Measurements from ENCODE around the gene TLE2. TPM values are rescaled to one million over a fixed set of nuclear protein-coding genes. Genes with fewer than 3 reads are reported as not detected.

Gene TLE2
- total and polyA plus RNA-seq, 9 of the 15 experiments (the other 6 are each of a cell fraction or from before 2014, with no cell fraction given): 0.35 to 13.1 (median 6.2) TPM

DNA sequence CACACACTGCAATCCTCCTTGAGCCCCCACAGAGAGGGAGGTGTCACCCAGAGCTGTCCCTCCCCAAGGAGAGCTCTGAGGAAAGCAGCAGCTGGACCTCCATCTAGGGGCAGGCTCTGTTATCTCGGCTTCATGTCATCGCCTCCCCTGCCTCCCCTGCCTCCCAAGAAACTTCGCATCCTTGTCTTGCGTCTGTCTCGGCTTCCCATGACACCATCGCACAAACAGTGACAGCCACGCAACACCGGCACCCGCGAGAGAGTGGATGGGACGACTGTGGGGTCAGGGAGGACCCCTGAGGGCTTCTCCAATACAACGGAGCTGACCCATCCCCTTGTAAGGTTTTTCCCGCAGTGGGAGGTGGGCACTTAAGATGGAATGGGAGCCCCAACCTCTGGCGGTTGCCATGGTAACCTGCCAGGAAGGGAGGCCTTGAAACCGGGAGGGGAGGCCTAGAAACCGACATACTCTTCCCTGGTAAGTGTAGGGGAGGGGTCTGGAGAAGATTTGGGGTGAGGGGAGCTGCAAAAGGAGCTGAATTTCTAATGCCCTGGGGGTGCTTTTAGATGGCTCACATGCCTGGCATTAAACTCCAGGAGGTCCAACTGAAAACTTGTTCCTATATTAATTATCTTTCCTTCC, 16.3 kb downstream of the TLE2 start (continued):
- TF ChIP-seq CEBPG (CRISPR knock-in tag; IDR thresholded peaks at IDR 0.05) (no peak), CEBPG (tag; conservative IDR thresholded peaks at IDR 0.05 in 1 of 2, IDR thresholded peaks at IDR 0.05 in 1 of 2) (no peak), SRSF3 (IDR thresholded peaks at IDR 0.05; ENCODE audit: insufficient read depth, low read length) (no peak), NFXL1 (CRISPR knock-in tag; IDR thresholded peaks at IDR 0.05) (no peak), ZBTB1 (CRISPR knock-in tag; IDR thresholded peaks at IDR 0.05; ENCODE audit: borderline replicate concordance, low read depth) (no peak), MECOM (CRISPR knock-in tag; IDR thresholded peaks at IDR 0.05) (no peak), NFIC (IDR thresholded peaks at IDR 0.05) (0 out of 2 replicates have a peak, but pooled peaks have one; percentile 16), ZSCAN32 (CRISPR knock-in tag; IDR thresholded peaks at IDR 0.05) (no peak), TOE1 (IDR thresholded peaks at IDR 0.05; ENCODE audit: borderline replicate concordance) (no peak), TOE1 (CRISPR knock-in tag; IDR thresholded peaks at IDR 0.05; ENCODE audit: borderline replicate concordance, low read depth) (no peak), HDAC8 (tag; IDR thresholded peaks at IDR 0.05) (no peak)
- TF ChIP-seq, protein P1, sequence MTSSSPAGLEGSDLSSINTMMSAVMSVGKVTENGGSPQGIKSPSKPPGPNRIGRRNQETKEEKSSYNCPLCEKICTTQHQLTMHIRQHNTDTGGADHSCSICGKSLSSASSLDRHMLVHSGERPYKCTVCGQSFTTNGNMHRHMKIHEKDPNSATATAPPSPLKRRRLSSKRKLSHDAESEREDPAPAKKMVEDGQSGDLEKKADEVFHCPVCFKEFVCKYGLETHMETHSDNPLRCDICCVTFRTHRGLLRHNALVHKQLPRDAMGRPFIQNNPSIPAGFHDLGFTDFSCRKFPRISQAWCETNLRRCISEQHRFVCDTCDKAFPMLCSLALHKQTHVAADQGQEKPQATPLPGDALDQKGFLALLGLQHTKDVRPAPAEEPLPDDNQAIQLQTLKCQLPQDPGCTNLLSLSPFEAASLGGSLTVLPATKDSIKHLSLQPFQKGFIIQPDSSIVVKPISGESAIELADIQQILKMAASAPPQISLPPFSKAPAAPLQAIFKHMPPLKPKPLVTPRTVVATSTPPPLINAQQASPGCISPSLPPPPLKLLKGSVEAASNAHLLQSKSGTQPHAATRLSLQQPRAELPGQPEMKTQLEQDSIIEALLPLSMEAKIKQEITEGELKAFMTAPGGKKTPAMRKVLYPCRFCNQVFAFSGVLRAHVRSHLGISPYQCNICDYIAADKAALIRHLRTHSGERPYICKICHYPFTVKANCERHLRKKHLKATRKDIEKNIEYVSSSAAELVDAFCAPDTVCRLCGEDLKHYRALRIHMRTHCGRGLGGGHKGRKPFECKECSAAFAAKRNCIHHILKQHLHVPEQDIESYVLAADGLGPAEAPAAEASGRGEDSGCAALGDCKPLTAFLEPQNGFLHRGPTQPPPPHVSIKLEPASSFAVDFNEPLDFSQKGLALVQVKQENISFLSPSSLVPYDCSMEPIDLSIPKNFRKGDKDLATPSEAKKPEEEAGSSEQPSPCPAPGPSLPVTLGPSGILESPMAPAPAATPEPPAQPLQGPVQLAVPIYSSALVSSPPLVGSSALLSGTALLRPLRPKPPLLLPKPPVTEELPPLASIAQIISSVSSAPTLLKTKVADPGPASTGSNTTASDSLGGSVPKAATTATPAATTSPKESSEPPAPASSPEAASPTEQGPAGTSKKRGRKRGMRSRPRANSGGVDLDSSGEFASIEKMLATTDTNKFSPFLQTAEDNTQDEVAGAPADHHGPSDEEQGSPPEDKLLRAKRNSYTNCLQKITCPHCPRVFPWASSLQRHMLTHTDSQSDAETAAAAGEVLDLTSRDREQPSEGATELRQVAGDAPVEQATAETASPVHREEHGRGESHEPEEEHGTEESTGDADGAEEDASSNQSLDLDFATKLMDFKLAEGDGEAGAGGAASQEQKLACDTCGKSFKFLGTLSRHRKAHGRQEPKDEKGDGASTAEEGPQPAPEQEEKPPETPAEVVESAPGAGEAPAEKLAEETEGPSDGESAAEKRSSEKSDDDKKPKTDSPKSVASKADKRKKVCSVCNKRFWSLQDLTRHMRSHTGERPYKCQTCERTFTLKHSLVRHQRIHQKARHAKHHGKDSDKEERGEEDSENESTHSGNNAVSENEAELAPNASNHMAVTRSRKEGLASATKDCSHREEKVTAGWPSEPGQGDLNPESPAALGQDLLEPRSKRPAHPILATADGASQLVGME (CRISPR knock-in tag; IDR thresholded peaks at IDR 0.05): no peak
- TF ChIP-seq, protein P2, sequence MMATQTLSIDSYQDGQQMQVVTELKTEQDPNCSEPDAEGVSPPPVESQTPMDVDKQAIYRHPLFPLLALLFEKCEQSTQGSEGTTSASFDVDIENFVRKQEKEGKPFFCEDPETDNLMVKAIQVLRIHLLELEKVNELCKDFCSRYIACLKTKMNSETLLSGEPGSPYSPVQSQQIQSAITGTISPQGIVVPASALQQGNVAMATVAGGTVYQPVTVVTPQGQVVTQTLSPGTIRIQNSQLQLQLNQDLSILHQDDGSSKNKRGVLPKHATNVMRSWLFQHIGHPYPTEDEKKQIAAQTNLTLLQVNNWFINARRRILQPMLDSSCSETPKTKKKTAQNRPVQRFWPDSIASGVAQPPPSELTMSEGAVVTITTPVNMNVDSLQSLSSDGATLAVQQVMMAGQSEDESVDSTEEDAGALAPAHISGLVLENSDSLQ (IDR thresholded peaks at IDR 0.05): 0 out of 2 replicates have a peak, but pooled peaks have one; percentile 25
- TF ChIP-seq, protein P3, sequence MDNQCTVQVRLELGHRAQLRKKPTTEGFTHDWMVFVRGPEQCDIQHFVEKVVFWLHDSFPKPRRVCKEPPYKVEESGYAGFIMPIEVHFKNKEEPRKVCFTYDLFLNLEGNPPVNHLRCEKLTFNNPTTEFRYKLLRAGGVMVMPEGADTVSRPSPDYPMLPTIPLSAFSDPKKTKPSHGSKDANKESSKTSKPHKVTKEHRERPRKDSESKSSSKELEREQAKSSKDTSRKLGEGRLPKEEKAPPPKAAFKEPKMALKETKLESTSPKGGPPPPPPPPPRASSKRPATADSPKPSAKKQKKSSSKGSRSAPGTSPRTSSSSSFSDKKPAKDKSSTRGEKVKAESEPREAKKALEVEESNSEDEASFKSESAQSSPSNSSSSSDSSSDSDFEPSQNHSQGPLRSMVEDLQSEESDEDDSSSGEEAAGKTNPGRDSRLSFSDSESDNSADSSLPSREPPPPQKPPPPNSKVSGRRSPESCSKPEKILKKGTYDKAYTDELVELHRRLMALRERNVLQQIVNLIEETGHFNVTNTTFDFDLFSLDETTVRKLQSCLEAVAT (IDR thresholded peaks at IDR 0.05): peak in 1 of 2 experiments; percentile 87; a peak in 2 of 4 replicates
- TF ChIP-seq, protein P4, sequence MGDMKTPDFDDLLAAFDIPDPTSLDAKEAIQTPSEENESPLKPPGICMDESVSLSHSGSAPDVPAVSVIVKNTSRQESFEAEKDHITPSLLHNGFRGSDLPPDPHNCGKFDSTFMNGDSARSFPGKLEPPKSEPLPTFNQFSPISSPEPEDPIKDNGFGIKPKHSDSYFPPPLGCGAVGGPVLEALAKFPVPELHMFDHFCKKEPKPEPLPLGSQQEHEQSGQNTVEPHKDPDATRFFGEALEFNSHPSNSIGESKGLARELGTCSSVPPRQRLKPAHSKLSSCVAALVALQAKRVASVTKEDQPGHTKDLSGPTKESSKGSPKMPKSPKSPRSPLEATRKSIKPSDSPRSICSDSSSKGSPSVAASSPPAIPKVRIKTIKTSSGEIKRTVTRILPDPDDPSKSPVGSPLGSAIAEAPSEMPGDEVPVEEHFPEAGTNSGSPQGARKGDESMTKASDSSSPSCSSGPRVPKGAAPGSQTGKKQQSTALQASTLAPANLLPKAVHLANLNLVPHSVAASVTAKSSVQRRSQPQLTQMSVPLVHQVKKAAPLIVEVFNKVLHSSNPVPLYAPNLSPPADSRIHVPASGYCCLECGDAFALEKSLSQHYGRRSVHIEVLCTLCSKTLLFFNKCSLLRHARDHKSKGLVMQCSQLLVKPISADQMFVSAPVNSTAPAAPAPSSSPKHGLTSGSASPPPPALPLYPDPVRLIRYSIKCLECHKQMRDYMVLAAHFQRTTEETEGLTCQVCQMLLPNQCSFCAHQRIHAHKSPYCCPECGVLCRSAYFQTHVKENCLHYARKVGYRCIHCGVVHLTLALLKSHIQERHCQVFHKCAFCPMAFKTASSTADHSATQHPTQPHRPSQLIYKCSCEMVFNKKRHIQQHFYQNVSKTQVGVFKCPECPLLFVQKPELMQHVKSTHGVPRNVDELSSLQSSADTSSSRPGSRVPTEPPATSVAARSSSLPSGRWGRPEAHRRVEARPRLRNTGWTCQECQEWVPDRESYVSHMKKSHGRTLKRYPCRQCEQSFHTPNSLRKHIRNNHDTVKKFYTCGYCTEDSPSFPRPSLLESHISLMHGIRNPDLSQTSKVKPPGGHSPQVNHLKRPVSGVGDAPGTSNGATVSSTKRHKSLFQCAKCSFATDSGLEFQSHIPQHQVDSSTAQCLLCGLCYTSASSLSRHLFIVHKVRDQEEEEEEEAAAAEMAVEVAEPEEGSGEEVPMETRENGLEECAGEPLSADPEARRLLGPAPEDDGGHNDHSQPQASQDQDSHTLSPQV (IDR thresholded peaks at IDR 0.05): no peak
